ENCODE results near the gene CYSLTR2. TPM values are rescaled to one million over a fixed set of nuclear protein-coding genes. Genes with fewer than 3 reads are reported as not detected.

CYSLTR2 gene
- total and polyA plus RNA-seq, 9 donors: 0.30 to 8.3 (median 2.1) TPM

DNA sequence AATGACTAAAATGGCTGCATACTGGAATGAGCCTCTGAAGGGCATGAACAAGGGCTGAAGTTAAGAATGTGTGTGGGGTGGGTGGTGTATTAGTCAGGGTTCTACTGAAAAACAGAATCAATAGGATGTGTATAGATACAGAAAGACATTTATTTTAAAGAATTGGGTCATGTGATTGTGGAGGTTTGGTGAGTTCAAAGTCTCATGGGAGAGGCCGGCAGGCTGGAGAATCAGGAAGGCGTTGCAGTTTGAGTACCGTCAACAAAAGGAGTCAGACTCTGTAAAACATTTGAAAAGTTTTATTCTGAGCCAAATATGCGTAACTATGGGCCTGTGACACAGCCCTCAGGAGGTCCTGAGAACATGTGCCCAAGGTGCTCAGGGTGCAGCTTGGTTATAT is 24.5 kb upstream of the CYSLTR2 start:
- Histone ChIP-seq H3K27me3 (no peaks in the 10 kb centered on the region), H3K9me3 (no peaks in the 10 kb centered on the region), H3K36me3 (no peaks in the 10 kb centered on the region), H3K4me1 (ENCODE audit: insufficient read depth) (peaks cover 24% of the 10 kb centered on the region), H3K27ac (no peak overlapping the region), H3K4me3 (no peak overlapping the region)
- no peak for DNase-seq
- intact Hi-C loops (cut with DNase I): no loop called here
- no peak for TF ChIP-seq EP300 (IDR thresholded peaks at IDR 0.05)
- no peak for TF ChIP-seq POLR2A (IDR thresholded peaks at IDR 0.05)
- TF ChIP-seq CTCF (IDR thresholded peaks at IDR 0.05): no peak
- WGBS, 3 donors: 93 to 95% (median 94%) methylated on average over 4 of the region's 4 CpGs

DNA sequence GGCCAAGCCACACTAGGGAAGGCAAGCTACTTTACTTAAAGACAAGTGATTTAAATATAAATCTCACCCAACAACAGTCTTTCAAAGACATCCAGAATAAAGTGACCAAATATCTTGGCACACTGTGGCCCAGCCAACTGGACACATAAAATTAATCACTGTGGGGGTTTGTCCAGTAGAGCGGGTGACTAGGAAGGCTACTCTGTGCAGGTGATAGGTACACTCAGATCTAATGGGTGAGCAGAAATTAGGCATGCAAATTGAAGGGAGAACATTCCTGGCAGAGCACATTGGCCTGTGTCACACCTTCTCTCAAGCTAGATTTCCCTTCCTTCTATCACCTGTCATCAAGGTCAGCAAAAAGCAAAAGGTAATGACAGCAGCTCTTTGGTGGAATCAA is 23.4 kb upstream of the CYSLTR2 start:
- DNase-seq: no peak
- peaks cover 21% of the 10 kb centered on the region for H3K4me1 ChIP-seq (ENCODE audit: insufficient read depth)
- TF ChIP-seq CTCF (IDR thresholded peaks at IDR 0.05) (no peak), EP300 (IDR thresholded peaks at IDR 0.05) (no peak), POLR2A (IDR thresholded peaks at IDR 0.05) (no peak)
- H3K27ac ChIP-seq: peak overlapping the region in 1 of 2 donors; percentile 60
- no peaks in the 10 kb centered on the region for H3K27me3 ChIP-seq
- no peaks in the 10 kb centered on the region for H3K36me3 ChIP-seq
- H3K9me3 ChIP-seq: no peaks in the 10 kb centered on the region
- H3K4me3 ChIP-seq: no peak overlapping the region
- intact Hi-C loops (cut with DNase I): no loop called here
- 88 to 96% (median 93%) methylated on average over 1 of the region's 1 CpG for WGBS, 3 donors

- no peak for TF ChIP-seq CTCF (IDR thresholded peaks at IDR 0.05)
- no peak for TF ChIP-seq POLR2A (IDR thresholded peaks at IDR 0.05)
- TF ChIP-seq EP300 (IDR thresholded peaks at IDR 0.05): no peak
- Histone ChIP-seq H3K27ac (peak overlapping the region in 1 of 2 donors; percentile 60), H3K4me3 (no peak overlapping the region), H3K9me3 (no peaks in the 10 kb centered on the region), H3K36me3 (no peaks in the 10 kb centered on the region), H3K27me3 (no peaks in the 10 kb centered on the region), H3K4me1 (ENCODE audit: insufficient read depth) (peaks cover 16% of the 10 kb centered on the region)
- WGBS, 3 donors: 23 to 29% (median 23%) methylated on average over 4 of the region's 4 CpGs
- intact Hi-C loops (cut with DNase I): no loop called here
- no peak for DNase-seq
Observed at GRCh38 chr13:48630773-48631172, 23.0 kb upstream of the CYSLTR2 start.

DNA sequence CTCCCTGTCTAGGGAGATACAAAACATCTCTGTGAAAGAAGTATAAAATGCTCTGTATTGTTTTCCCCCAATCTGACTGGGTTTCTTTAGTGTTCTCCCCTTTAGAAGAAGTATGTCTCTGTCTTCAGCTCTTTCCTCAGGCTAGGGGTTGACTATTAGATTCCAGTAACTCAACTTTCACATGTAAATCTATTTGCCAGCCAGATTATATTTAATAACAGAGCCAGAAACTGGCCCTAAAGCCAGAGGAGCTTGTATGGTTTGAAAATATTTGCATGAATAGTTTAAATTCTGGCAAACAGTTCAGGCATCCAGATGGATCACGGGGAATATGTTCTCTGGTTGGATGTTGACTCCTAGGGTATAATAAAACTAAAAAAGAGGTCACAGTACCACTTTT is 22.3 kb upstream of the CYSLTR2 start:
- H3K4me1 ChIP-seq (ENCODE audit: insufficient read depth): peaks cover 16% of the 10 kb centered on the region
- no peak for TF ChIP-seq POLR2A (IDR thresholded peaks at IDR 0.05)
- no peak for TF ChIP-seq CTCF (IDR thresholded peaks at IDR 0.05)
- no peak for TF ChIP-seq EP300 (IDR thresholded peaks at IDR 0.05)
- intact Hi-C loops (cut with DNase I): no loop called here
- 0 to 20% (median 13%) methylated on average over 1 of the region's 1 CpG for WGBS, 3 donors
- no peak overlapping the region for H3K4me3 ChIP-seq
- no peaks in the 10 kb centered on the region for H3K9me3 ChIP-seq
- no peaks in the 10 kb centered on the region for H3K27me3 ChIP-seq
- H3K36me3 ChIP-seq: no peaks in the 10 kb centered on the region
- no peak for DNase-seq
- H3K27ac ChIP-seq: peak overlapping the region in 1 of 2 donors; percentile 60
